Ovary (tissue), 3 donors: ENCODE measurements around the gene GPC3.

Experiments
- CTCF ChIP-seq, 3 donors: fragments of 450-650 bp in 2 of 3; fragments of 200-600 bp in 1 of 3; IDR thresholded peaks; one replicate each; pipeline versions ENCODE4 v1.5.1 to v1.8.0; 2016 to 2022; ENCODE audit warnings: antibody characterized with exemption in 3 of 3, mild to moderate bottlenecking in 1 of 3
- EP300 ChIP-seq: sonication (generic); formaldehyde crosslinking; IDR thresholded peaks from one replicate; pipeline ENCODE4 v1.6.1; 2017; ENCODE audit warnings: antibody characterized with exemption
- POLR2A ChIP-seq: fragments of 450-650 bp; IDR thresholded peaks from one replicate; pipeline ENCODE4 v1.6.1; 2017; ENCODE audit warnings: antibody characterized with exemption, mild to moderate bottlenecking, moderate library complexity
- donor health status: DM: no; HTN: no; CAD: no.

- no peak for TF ChIP-seq POLR2A
- no peak for TF ChIP-seq CTCF (IDR thresholded peaks at IDR 0.05)
- TF ChIP-seq EP300, result no peak
Measured at GRCh38 chrX:133961046-133961445, 24.3 kb downstream of the GPC3 start.
